GM18499 (cell line): ENCODE measurements around the gene KCNT2.
A peak's percentile ranks its signal among the peaks of the same experiment; 100 is the strongest.

Experiments used
- ATAC-seq: cut with Tn5 transposase; IDR thresholded peaks from one replicate; pipeline ENCODE4 v1.9.1; 2021; ENCODE audit warnings: moderate number of reproducible peaks; ENCODE audit not compliant: insufficient read depth, unreplicated experiment

Gene KCNT2

GRCh38 chr1:196366817-196367495 lies 241.3 kb downstream of the KCNT2 start:
- ATAC-seq, result no peak

- no peak for ATAC-seq
Observed at GRCh38 chr1:196361112-196361714, 247.0 kb downstream of the KCNT2 start.

DNA sequence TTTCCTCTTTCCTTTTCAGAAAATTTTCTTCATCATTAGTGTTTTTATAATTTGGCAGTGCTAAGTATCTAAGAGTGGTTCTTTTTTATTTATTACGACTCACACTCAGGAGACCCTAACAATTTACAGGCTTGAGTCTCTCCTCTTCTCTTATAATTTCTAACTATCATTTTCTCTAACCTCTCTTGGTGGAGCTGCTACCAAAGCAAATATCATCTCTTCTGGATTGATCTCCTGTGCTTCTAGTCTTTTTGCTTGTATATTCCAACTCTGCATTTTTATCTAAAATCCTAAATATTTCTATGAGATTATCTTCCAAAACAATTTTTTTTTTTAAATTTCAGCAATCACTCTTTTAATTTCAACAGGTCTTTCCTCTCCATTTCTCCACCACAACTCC lies 250.3 kb downstream of the KCNT2 start:
- ATAC-seq, result no peak

GRCh38 chr1:196355206-196355786 lies 252.9 kb downstream of the KCNT2 start:
- ATAC-seq, result no peak

- ATAC-seq, result no peak
Observed at GRCh38 chr1:196344453-196344852, 263.8 kb downstream of the KCNT2 start.

- no peak for ATAC-seq
Observed at GRCh38 chr1:196324345-196324744, 283.9 kb downstream of the KCNT2 start.

DNA sequence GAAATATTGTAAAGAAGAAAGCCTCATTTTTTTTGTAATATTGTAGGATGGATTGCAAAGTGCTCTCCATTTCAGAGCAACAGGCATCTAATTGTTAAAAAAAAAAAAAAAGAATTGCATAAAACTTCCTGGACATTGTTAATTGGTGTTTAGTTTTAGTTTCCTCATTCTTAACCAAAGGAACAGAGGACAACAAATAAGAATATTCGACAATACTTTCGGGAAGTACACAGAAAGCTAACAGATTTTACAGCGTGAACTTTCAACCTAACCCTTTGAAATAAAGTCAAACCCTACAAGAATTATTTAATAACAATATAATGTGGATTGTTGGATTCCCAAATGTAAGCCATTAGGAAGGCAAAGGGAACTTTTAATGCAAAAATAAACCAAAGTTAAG lies 284.4 kb downstream of the KCNT2 start:
- no peak for ATAC-seq

DNA sequence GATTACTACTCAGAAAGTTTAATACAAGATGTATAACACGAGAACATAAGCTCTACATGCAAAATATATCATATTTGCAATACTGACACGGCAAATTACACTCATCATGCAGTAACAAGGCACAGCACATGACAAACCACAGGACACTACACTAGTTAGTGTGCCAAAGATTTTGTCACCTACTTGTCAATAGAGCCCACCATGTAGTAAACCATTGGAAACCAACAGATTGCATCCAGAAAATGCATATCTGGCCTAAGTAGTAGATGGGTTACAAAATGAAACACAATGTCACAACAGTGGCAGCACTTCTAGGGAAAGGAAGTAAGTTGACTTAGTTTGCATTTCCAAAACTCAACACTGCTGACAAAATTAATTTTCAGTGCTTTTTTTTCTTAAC lies 288.9 kb downstream of the KCNT2 start:
- ATAC-seq, result no peak

GRCh38 chr1:196317535-196318522 lies 290.4 kb downstream of the KCNT2 start:
- no peak for ATAC-seq

GRCh38 chr1:196312739-196313138 lies 295.5 kb downstream of the KCNT2 start:
- ATAC-seq, result no peak

DNA sequence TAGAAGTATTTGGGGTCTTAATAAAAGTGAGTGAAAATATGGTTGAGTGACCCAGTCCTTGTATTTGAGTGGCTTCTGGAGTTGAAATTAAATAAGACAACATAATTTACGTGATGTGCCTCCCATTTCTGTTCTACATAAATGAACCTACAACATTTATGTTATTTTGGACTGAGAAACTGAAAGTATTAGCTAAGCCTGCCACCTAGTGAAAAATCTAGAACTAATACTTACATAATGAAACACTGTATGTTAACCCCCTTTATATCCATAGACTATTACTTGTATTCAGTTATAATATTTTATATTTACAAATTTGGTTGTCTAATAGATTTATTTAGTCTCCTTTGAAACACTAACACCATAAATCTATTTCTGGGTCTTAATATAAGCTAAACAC lies 298.9 kb downstream of the KCNT2 start:
- ATAC-seq, result peak; percentile 51

DNA sequence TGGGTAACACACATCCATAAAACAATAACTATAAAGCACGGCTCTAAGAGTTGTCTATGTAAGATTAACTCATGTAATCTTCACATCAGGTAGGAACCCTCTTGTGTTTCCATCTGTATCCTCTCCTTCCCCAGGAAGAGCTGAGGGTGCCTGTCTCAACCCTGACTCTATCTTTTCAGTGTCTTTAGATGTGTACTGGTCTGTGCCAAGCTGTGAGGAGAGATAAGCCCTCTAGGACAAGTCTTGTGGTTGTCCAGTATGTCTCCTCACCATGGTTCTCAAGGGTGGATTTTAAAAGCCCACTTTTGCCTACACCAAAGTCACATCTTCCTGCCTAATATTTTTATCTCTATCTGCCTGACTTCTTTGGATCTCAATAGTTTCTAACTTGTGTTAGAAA lies 300.1 kb downstream of the KCNT2 start:
- ATAC-seq, result no peak

- ATAC-seq, result no peak
Observed at GRCh38 chr1:196306421-196306820, 301.8 kb downstream of the KCNT2 start.

- ATAC-seq, result no peak
Observed at GRCh38 chr1:196305216-196305615, 303.0 kb downstream of the KCNT2 start.

- no peak for ATAC-seq
Observed at GRCh38 chr1:196302981-196303380, 305.3 kb downstream of the KCNT2 start.

DNA sequence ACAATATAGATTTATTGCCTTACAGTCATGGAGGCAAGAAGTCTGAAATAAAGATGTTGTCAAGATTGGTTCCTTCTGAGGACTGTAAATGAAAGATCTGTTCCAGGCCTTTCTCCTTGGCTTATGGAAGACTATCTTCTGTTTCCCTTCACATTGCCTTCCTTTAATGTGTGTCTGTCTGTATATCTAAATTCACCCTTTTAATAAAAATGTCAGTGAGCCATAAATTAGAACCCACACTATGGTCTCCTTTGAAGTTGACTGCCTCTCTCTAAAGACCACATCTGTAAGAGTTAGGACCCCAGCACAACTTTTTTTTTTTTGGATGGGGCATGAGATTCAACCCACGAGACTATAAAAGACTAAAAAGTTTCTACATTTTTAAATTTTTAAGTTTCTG lies 305.8 kb downstream of the KCNT2 start:
- ATAC-seq, result no peak

- no peak for ATAC-seq
Observed at GRCh38 chr1:196295766-196296165, 312.5 kb downstream of the KCNT2 start.

DNA sequence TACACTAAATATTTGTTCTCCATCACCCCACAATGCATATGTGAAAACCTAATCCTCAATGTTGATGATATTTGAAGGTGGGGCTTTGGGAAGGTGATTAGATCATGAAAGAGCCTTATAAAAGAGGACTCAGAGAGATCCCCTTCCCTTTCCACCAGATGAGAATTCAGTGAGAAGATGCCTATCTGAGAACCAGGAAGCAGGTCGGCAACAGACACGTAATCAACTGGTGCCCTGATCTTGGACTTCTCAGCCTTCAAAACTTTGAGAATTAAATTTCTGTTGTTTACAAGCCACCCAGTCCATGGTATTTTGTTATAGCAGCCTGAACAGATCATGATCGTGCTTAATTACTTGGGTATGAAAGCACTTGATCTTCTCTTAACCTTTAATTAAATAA lies 329.4 kb downstream of the KCNT2 start:
- no peak for ATAC-seq

DNA sequence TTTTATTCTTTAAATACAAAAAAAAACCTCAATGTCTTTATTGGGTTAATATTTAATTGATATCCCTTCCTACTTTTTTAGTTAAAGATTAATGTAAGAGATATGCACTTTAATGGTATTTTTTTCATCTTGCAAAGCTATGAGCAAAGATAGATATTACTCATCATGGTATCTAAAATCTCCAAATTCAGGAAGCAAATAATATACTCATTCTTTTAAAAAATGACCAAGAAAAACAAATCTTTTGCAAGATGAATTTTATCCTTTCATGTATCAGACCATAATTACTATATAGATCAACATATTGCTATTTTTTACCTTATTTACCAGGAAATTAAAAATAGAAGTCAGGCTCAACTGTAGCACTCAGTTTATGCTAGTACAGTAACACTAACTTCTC lies 330.4 kb downstream of the KCNT2 start:
- ATAC-seq, result no peak

GRCh38 chr1:196271212-196271947 lies 336.9 kb downstream of the KCNT2 start:
- ATAC-seq, result no peak
